SK-N-SH treated with all-trans-retinoic acid at 6 μM for 48 hours (cell line): ENCODE measurements around the gene KRTAP1-4.

Source experiments
- ATAC-seq: fragments of 200-7000 bp; cut with Tn5 transposase; 3 replicates; pipeline ENCODE4 v1.9.1; 2020; ENCODE audit warnings: mild to moderate bottlenecking, moderate library complexity
- ARNTL ChIP-seq: fragments of 450-650 bp; formaldehyde crosslinking; IDR thresholded peaks from 2 replicates; pipeline ENCODE4 v1.5.0; 2020; ENCODE audit warnings: low read depth, mild to moderate bottlenecking, moderate library complexity, borderline replicate concordance
- CSDC2 ChIP-seq: fragments of 250-450 bp; sonication (Bioruptor Pico); IDR thresholded peaks from 2 replicates; pipeline ENCODE4 v1.5.0; 2020; ENCODE audit warnings: mild to moderate bottlenecking, moderate library complexity
- ESRRG ChIP-seq: fragments of 250-450 bp; sonication (Bioruptor Pico); IDR thresholded peaks from 2 replicates; pipeline ENCODE4 v1.6.1; 2021; ENCODE audit warnings: mild to moderate bottlenecking
- ISL1 ChIP-seq: fragments of 250-450 bp; sonication (Bioruptor Pico); IDR thresholded peaks from 2 replicates; pipeline ENCODE4 v2.1.2; 2022; ENCODE audit warnings: mild to moderate bottlenecking, moderate library complexity
- PPARA ChIP-seq: fragments of 250-450 bp; sonication (Bioruptor Pico); IDR thresholded peaks from 2 replicates; pipeline ENCODE4 v1.5.0; 2020; ENCODE audit warnings: mild to moderate bottlenecking, borderline replicate concordance
- RARB ChIP-seq: fragments of 250-450 bp; sonication (Bioruptor Pico); IDR thresholded peaks from 2 replicates; pipeline ENCODE4 v1.8.0; 2021; ENCODE audit warnings: mild to moderate bottlenecking, moderate library complexity
- SNAI2 ChIP-seq: fragments of 250-450 bp; sonication (Bioruptor Pico); IDR thresholded peaks from 2 replicates; pipeline ENCODE4 v1.5.0; 2020; ENCODE audit warnings: mild to moderate bottlenecking, moderate library complexity
- TCF4 ChIP-seq: fragments of 250-450 bp; sonication (Bioruptor Pico); IDR thresholded peaks from 2 replicates; pipeline ENCODE4 v1.8.0; 2021; ENCODE audit warnings: mild to moderate bottlenecking, moderate library complexity, borderline replicate concordance
- TOX ChIP-seq: fragments of 250-450 bp; sonication (Bioruptor Pico); IDR thresholded peaks from 2 replicates; pipeline ENCODE4 v1.8.0; 2021; ENCODE audit warnings: mild to moderate bottlenecking, moderate library complexity, borderline replicate concordance
- ZFP3 ChIP-seq: fragments of 250-450 bp; sonication (Bioruptor Pico); IDR thresholded peaks from 2 replicates; pipeline ENCODE4 v1.5.0; 2020; ENCODE audit warnings: mild to moderate bottlenecking, moderate library complexity
- ZFP30 ChIP-seq: fragments of 450-650 bp; formaldehyde crosslinking; IDR thresholded peaks from 2 replicates; pipeline ENCODE4 v1.5.0; 2022; ENCODE audit warnings: mild to moderate bottlenecking, moderate library complexity
- ZNF565 ChIP-seq: fragments of 450-650 bp; formaldehyde crosslinking; conservative IDR thresholded peaks from 2 replicates; pipeline ENCODE4 v1.5.0; 2020; ENCODE audit warnings: low read depth, mild to moderate bottlenecking, moderate library complexity
- ZNF70 ChIP-seq: fragments of 450-650 bp; formaldehyde crosslinking; IDR thresholded peaks from 2 replicates; pipeline ENCODE4 v1.5.0; 2020; ENCODE audit warnings: mild to moderate bottlenecking, moderate library complexity
- ZNF8 ChIP-seq: fragments of 450-650 bp; formaldehyde crosslinking; IDR thresholded peaks from 2 replicates; pipeline ENCODE4 v1.5.0; 2020; ENCODE audit warnings: mild to moderate bottlenecking, moderate library complexity
- TF ChIP-seq, protein P1 (sequence below): fragments of 250-450 bp; sonication (Bioruptor Pico); IDR thresholded peaks from 2 replicates; pipeline ENCODE4 v1.8.0; 2020; ENCODE audit warnings: mild to moderate bottlenecking, moderate library complexity, borderline replicate concordance
- TF ChIP-seq, protein P2 (sequence below): fragments of 250-450 bp; sonication (Bioruptor Pico); IDR thresholded peaks from 2 replicates; pipeline ENCODE4 v1.5.1; 2020; ENCODE audit warnings: low read depth, mild to moderate bottlenecking, moderate library complexity
- TF ChIP-seq, protein P3 (sequence below): fragments of 250-450 bp; sonication (Bioruptor Pico); IDR thresholded peaks from 2 replicates; pipeline ENCODE4 v1.8.0; 2021; ENCODE audit warnings: low read depth, mild to moderate bottlenecking, moderate library complexity, borderline replicate concordance
- TF ChIP-seq, protein P4 (sequence below): fragments of 250-450 bp; sonication (Bioruptor Pico); IDR thresholded peaks from 2 replicates; pipeline ENCODE4 v1.5.1; 2021; ENCODE audit warnings: mild to moderate bottlenecking, moderate library complexity
- TF ChIP-seq, protein P5 (sequence below): fragments of 250-450 bp; sonication (Bioruptor Pico); IDR thresholded peaks from 2 replicates; pipeline ENCODE4 v1.5.0; 2020; ENCODE audit warnings: mild to moderate bottlenecking, moderate library complexity

Gene KRTAP1-4

DNA sequence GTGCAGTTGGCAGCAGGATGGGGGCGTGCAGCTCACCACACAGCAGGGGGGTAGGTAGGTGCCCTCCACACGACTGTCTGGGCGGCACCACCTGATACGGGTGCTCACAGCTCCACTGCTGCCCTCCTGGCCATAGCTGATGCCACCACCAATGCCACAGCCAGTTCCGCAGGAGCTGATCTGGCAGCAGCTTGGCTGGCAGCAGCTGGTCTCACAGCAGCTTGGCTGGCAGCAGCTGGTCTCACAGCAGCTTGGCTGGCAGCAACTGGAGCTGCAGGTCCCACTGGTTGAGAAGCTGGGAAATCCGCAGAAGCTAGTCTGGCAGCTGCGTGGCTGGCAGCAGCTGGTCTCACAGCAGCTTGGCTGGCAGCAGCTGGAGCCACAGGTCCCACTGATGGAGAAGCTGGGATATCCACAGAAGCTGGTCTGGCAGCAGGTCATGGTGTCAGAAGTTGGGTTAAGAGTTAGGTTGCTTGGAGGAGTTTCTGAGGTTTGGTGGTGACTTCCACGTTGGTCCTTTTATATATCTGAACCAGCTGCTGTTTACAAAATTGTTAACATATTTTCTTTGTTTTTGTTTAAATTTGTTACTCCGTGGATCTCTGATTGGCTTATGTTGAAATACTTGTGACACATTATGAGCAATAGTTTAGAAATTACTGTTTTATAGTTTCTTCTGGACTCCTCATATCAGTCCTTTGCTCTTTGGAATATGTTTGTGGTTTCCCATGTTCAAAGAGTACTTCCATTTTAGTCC is 3.1 kb downstream of the KRTAP1-4 start, which contains the start of gene KRTAP1-5:
TSS of gene KRTAP1-5 (minus strand) at position 494 of the 757 bp plus-strand sequence. CDS start at position 441, 53 bp downstream.
- TF ChIP-seq, protein P1, sequence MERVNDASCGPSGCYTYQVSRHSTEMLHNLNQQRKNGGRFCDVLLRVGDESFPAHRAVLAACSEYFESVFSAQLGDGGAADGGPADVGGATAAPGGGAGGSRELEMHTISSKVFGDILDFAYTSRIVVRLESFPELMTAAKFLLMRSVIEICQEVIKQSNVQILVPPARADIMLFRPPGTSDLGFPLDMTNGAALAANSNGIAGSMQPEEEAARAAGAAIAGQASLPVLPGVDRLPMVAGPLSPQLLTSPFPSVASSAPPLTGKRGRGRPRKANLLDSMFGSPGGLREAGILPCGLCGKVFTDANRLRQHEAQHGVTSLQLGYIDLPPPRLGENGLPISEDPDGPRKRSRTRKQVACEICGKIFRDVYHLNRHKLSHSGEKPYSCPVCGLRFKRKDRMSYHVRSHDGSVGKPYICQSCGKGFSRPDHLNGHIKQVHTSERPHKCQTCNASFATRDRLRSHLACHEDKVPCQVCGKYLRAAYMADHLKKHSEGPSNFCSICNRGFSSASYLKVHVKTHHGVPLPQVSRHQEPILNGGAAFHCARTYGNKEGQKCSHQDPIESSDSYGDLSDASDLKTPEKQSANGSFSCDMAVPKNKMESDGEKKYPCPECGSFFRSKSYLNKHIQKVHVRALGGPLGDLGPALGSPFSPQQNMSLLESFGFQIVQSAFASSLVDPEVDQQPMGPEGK (CRISPR knock-in tag), result no peak
- no peak for TF ChIP-seq ARNTL (CRISPR knock-in tag)
- no peak for ATAC-seq

DNA sequence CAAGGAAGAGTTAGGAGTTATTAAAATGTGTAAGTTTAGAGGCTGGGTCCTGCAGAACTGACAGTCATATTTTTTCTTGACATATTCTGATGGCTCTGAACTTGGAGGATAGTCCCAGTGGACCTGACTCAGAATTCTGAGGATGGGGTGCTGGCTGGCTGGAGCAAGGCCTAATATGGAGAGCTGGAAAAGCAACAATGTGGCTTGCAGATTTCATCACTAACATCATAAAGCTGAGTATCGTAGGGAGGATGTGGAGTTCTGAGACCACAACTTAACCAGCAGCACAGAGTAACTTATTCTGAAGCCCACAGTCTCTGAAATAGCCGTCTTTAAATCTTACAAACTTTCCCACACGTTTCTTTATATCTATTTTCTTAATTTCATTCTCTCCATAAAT is 5.3 kb downstream of the KRTAP1-4 start:
- TF ChIP-seq, protein P2, sequence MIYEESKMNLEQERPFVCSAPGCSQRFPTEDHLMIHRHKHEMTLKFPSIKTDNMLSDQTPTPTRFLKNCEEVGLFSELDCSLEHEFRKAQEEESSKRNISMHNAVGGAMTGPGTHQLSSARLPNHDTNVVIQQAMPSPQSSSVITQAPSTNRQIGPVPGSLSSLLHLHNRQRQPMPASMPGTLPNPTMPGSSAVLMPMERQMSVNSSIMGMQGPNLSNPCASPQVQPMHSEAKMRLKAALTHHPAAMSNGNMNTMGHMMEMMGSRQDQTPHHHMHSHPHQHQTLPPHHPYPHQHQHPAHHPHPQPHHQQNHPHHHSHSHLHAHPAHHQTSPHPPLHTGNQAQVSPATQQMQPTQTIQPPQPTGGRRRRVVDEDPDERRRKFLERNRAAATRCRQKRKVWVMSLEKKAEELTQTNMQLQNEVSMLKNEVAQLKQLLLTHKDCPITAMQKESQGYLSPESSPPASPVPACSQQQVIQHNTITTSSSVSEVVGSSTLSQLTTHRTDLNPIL (CRISPR knock-in tag), result no peak
- TF ChIP-seq ZFP3, result no peak
- TF ChIP-seq ZNF8 (CRISPR knock-in tag), result no peak
- no peak for TF ChIP-seq ZNF565 (CRISPR knock-in tag)
- no peak for TF ChIP-seq SNAI2 (CRISPR knock-in tag)
- TF ChIP-seq PPARA, result no peak
- TF ChIP-seq, protein P1 (CRISPR knock-in tag), result no peak
- no peak for TF ChIP-seq ZFP30 (CRISPR knock-in tag)
- TF ChIP-seq, protein P3, sequence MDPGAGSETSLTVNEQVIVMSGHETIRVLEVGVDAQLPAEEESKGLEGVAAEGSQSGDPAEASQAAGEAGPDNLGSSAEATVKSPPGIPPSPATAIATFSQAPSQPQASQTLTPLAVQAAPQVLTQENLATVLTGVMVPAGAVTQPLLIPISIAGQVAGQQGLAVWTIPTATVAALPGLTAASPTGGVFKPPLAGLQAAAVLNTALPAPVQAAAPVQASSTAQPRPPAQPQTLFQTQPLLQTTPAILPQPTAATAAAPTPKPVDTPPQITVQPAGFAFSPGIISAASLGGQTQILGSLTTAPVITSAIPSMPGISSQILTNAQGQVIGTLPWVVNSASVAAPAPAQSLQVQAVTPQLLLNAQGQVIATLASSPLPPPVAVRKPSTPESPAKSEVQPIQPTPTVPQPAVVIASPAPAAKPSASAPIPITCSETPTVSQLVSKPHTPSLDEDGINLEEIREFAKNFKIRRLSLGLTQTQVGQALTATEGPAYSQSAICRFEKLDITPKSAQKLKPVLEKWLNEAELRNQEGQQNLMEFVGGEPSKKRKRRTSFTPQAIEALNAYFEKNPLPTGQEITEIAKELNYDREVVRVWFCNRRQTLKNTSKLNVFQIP (CRISPR knock-in tag), result no peak
- TF ChIP-seq RARB, result no peak
- TF ChIP-seq CSDC2 (CRISPR knock-in tag), result no peak
- no peak for TF ChIP-seq ESRRG (CRISPR knock-in tag)
- no peak for TF ChIP-seq ISL1 (CRISPR knock-in tag)
- no peak for TF ChIP-seq ARNTL (CRISPR knock-in tag)
- TF ChIP-seq TOX (CRISPR knock-in tag), result no peak
- TF ChIP-seq, protein P4, sequence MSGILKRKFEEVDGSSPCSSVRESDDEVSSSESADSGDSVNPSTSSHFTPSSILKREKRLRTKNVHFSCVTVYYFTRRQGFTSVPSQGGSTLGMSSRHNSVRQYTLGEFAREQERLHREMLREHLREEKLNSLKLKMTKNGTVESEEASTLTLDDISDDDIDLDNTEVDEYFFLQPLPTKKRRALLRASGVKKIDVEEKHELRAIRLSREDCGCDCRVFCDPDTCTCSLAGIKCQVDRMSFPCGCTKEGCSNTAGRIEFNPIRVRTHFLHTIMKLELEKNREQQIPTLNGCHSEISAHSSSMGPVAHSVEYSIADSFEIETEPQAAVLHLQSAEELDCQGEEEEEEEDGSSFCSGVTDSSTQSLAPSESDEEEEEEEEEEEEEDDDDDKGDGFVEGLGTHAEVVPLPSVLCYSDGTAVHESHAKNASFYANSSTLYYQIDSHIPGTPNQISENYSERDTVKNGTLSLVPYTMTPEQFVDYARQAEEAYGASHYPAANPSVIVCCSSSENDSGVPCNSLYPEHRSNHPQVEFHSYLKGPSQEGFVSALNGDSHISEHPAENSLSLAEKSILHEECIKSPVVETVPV (CRISPR knock-in tag), result no peak
- no peak for TF ChIP-seq ZNF70 (CRISPR knock-in tag)
- no peak for TF ChIP-seq TCF4 (CRISPR knock-in tag)
- TF ChIP-seq, protein P5, sequence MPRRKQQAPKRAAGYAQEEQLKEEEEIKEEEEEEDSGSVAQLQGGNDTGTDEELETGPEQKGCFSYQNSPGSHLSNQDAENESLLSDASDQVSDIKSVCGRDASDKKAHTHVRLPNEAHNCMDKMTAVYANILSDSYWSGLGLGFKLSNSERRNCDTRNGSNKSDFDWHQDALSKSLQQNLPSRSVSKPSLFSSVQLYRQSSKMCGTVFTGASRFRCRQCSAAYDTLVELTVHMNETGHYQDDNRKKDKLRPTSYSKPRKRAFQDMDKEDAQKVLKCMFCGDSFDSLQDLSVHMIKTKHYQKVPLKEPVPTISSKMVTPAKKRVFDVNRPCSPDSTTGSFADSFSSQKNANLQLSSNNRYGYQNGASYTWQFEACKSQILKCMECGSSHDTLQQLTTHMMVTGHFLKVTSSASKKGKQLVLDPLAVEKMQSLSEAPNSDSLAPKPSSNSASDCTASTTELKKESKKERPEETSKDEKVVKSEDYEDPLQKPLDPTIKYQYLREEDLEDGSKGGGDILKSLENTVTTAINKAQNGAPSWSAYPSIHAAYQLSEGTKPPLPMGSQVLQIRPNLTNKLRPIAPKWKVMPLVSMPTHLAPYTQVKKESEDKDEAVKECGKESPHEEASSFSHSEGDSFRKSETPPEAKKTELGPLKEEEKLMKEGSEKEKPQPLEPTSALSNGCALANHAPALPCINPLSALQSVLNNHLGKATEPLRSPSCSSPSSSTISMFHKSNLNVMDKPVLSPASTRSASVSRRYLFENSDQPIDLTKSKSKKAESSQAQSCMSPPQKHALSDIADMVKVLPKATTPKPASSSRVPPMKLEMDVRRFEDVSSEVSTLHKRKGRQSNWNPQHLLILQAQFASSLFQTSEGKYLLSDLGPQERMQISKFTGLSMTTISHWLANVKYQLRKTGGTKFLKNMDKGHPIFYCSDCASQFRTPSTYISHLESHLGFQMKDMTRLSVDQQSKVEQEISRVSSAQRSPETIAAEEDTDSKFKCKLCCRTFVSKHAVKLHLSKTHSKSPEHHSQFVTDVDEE, result no peak
- ATAC-seq, result no peak
